Measurements from ENCODE around the gene ITPK1.
A peak's percentile ranks its signal among the peaks of the same experiment; 100 is the strongest.

DNA sequence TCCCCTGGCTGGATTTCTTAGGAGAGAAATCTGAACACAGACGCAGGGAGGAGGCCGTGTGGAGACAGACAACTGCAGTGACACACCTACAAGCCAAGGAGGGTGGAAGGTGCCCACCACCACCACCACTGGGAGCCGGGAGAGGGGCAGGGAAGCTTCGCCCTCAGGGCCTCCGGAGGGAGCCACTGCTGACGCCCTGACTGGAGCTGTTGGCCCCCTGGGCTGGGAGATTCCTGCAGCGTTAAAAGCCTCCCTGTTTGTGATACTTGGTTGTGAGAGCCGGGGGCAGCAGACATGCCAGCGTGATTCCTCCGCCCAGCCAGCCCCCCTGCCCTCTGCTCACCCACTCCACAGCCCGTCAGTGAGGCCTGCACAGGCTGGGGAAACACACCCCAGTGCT lies 120.8 kb downstream of the ITPK1 start:
- TF ChIP-seq POLR2AphosphoS5 (IDR thresholded peaks at IDR 0.05; ENCODE audit: low read depth): no peak
- no peak for TF ChIP-seq EZH2 (IDR thresholded peaks at IDR 0.05; ENCODE audit: low read depth, unreplicated experiment)
- TF ChIP-seq JUNB (IDR thresholded peaks at IDR 0.05; ENCODE audit: unreplicated experiment): no peak
- TF ChIP-seq, protein P1, sequence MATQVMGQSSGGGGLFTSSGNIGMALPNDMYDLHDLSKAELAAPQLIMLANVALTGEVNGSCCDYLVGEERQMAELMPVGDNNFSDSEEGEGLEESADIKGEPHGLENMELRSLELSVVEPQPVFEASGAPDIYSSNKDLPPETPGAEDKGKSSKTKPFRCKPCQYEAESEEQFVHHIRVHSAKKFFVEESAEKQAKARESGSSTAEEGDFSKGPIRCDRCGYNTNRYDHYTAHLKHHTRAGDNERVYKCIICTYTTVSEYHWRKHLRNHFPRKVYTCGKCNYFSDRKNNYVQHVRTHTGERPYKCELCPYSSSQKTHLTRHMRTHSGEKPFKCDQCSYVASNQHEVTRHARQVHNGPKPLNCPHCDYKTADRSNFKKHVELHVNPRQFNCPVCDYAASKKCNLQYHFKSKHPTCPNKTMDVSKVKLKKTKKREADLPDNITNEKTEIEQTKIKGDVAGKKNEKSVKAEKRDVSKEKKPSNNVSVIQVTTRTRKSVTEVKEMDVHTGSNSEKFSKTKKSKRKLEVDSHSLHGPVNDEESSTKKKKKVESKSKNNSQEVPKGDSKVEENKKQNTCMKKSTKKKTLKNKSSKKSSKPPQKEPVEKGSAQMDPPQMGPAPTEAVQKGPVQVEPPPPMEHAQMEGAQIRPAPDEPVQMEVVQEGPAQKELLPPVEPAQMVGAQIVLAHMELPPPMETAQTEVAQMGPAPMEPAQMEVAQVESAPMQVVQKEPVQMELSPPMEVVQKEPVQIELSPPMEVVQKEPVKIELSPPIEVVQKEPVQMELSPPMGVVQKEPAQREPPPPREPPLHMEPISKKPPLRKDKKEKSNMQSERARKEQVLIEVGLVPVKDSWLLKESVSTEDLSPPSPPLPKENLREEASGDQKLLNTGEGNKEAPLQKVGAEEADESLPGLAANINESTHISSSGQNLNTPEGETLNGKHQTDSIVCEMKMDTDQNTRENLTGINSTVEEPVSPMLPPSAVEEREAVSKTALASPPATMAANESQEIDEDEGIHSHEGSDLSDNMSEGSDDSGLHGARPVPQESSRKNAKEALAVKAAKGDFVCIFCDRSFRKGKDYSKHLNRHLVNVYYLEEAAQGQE (IDR thresholded peaks at IDR 0.05; ENCODE audit: unreplicated experiment): no peak
- TF ChIP-seq, protein P2, sequence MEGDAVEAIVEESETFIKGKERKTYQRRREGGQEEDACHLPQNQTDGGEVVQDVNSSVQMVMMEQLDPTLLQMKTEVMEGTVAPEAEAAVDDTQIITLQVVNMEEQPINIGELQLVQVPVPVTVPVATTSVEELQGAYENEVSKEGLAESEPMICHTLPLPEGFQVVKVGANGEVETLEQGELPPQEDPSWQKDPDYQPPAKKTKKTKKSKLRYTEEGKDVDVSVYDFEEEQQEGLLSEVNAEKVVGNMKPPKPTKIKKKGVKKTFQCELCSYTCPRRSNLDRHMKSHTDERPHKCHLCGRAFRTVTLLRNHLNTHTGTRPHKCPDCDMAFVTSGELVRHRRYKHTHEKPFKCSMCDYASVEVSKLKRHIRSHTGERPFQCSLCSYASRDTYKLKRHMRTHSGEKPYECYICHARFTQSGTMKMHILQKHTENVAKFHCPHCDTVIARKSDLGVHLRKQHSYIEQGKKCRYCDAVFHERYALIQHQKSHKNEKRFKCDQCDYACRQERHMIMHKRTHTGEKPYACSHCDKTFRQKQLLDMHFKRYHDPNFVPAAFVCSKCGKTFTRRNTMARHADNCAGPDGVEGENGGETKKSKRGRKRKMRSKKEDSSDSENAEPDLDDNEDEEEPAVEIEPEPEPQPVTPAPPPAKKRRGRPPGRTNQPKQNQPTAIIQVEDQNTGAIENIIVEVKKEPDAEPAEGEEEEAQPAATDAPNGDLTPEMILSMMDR (conservative IDR thresholded peaks at IDR 0.05; ENCODE audit: low read depth in 2 of 2): peak in 1 of 2 experiments; percentile 32; a peak in 2 of 4 replicates
- TF ChIP-seq, protein P3, sequence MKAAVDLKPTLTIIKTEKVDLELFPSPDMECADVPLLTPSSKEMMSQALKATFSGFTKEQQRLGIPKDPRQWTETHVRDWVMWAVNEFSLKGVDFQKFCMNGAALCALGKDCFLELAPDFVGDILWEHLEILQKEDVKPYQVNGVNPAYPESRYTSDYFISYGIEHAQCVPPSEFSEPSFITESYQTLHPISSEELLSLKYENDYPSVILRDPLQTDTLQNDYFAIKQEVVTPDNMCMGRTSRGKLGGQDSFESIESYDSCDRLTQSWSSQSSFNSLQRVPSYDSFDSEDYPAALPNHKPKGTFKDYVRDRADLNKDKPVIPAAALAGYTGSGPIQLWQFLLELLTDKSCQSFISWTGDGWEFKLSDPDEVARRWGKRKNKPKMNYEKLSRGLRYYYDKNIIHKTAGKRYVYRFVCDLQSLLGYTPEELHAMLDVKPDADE (IDR thresholded peaks at IDR 0.05): no peak
- TF ChIP-seq EZH2phosphoT487 (IDR thresholded peaks at IDR 0.05; ENCODE audit: unreplicated experiment): no peak
- TF ChIP-seq CREB1 (CRISPR knock-in tag; IDR thresholded peaks at IDR 0.05; ENCODE audit: low read depth): no peak

All from GM23338 (cell line).